ENCODE data around the gene FRMPD1.

FRMPD1 gene

GRCh38 chr9:37656936-37657335, 6.2 kb downstream of the FRMPD1 start:
- DNase-seq (ENCODE audit: low read depth in 1 of 2, low spot score in 1 of 2) = no peak
- Histone ChIP-seq H3K4me3 (replicated peaks; ENCODE audit: insufficient read depth, low read length) (no peak overlapping the region), H3K27me3 (ENCODE audit: insufficient read depth, poor library complexity, severe bottlenecking) (peaks cover 21% of the 10 kb centered on the region), H3K27ac (replicated peaks) (no peak overlapping the region)
- TF ChIP-seq GABPA (IDR thresholded peaks at IDR 0.05; ENCODE audit: low read depth) (no peak), POLR2AphosphoS5 (IDR thresholded peaks at IDR 0.05; ENCODE audit: low read depth) (no peak), REST (IDR thresholded peaks at IDR 0.05; ENCODE audit: insufficient replicate concordance, low read depth) (no peak), SPI1 (IDR thresholded peaks at IDR 0.05; ENCODE audit: borderline replicate concordance, low read depth) (no peak), CTCF (IDR thresholded peaks at IDR 0.05; ENCODE audit: insufficient read depth, low read length) (no peak)

GRCh38 chr9:37660691-37661090, 9.9 kb downstream of the FRMPD1 start:
- H3K4me3 ChIP-seq (replicated peaks; ENCODE audit: insufficient read depth, low read length) = no peak overlapping the region
- H3K27me3 ChIP-seq (ENCODE audit: insufficient read depth, poor library complexity, severe bottlenecking) = peaks cover 25% of the 10 kb centered on the region

GRCh38 chr9:37663926-37664325, 13.2 kb downstream of the FRMPD1 start:
- Histone ChIP-seq H3K27ac (replicated peaks) (no peak overlapping the region), H3K4me3 (replicated peaks; ENCODE audit: insufficient read depth, low read length) (no peak overlapping the region), H3K27me3 (ENCODE audit: insufficient read depth, poor library complexity, severe bottlenecking) (peaks cover 20% of the 10 kb centered on the region)
- no peak for TF ChIP-seq SPI1 (IDR thresholded peaks at IDR 0.05; ENCODE audit: borderline replicate concordance, low read depth)
- no peak for TF ChIP-seq GABPA (IDR thresholded peaks at IDR 0.05; ENCODE audit: low read depth)
- no peak for TF ChIP-seq REST (IDR thresholded peaks at IDR 0.05; ENCODE audit: insufficient replicate concordance, low read depth)
- no peak for TF ChIP-seq POLR2AphosphoS5 (IDR thresholded peaks at IDR 0.05; ENCODE audit: low read depth)
- no peak for TF ChIP-seq CTCF (IDR thresholded peaks at IDR 0.05; ENCODE audit: insufficient read depth, low read length)
- DNase-seq (ENCODE audit: low read depth in 1 of 2, low spot score in 1 of 2) = no peak

More at GRCh38 chr9:37660691-37661090, 9.9 kb downstream of the FRMPD1 start:
- H3K27ac ChIP-seq (replicated peaks) = no peak overlapping the region
- no peak for DNase-seq (ENCODE audit: low read depth in 1 of 2, low spot score in 1 of 2)
- TF ChIP-seq GABPA (IDR thresholded peaks at IDR 0.05; ENCODE audit: low read depth) (no peak), CTCF (IDR thresholded peaks at IDR 0.05; ENCODE audit: insufficient read depth, low read length) (no peak), SPI1 (IDR thresholded peaks at IDR 0.05; ENCODE audit: borderline replicate concordance, low read depth) (no peak), REST (IDR thresholded peaks at IDR 0.05; ENCODE audit: insufficient replicate concordance, low read depth) (no peak), POLR2AphosphoS5 (IDR thresholded peaks at IDR 0.05; ENCODE audit: low read depth) (no peak)

Measured in HL-60 (cell line).